SK-N-SH (cell line): Measurements from ENCODE around the gene BMPR1B. TPM values are rescaled to one million over a fixed set of nuclear protein-coding genes. Genes with fewer than 3 reads are reported as not detected.
A peak's percentile ranks its signal among the peaks of the same experiment; 100 is the strongest.

Source experiments
- CTCF ChIA-PET: fragments of 300-600, 350-600 bp; formaldehyde crosslinking; extraction: SDS; loops from one replicate; lab custom pipeline; 2021; lab: Yijun Ruan, JAX
- POLR2A ChIA-PET: fragments of 350-600 bp; sonication (Branson Sonifier 250); formaldehyde crosslinking; extraction: SDS; loops from one replicate; lab custom pipeline; 2020; ENCODE audit warnings: antibody characterized with exemption, inconsistent platforms; lab: Yijun Ruan, JAX
- DNase-seq: peaks from one replicate; pipeline ENCODE4 v3.0.0; 2012
- H2AFZ ChIP-seq: fragments of 200-600 bp; sonication (generic); 2 replicates; pipeline ENCODE4 v1.8.1; 2016; ENCODE audit warnings: antibody characterized with exemption, mild to moderate bottlenecking, low read depth
- H3F3A ChIP-seq: fragments of 200-600 bp; sonication (generic); replicated peaks from 2 replicates; pipeline ENCODE3; 2016; ENCODE audit warnings: antibody characterized with exemption, mild to moderate bottlenecking; ENCODE audit not compliant: insufficient read depth
- H3K27ac ChIP-seq, 2 experiments: fragments of 200-500 bp in 1 of 2; fragments of 200-600 bp in 1 of 2; sonication (Bioruptor generic) in 1 of 2; sonication (generic), shearing (Covaris generic) in 1 of 2; 2 replicates each; pipeline versions ENCODE4 v1.5.1 to v1.6.1; 2014 to 2016; ENCODE audit warnings: low read depth in 2 of 2, inconsistent platforms in 1 of 2, low read length in 1 of 2, mild to moderate bottlenecking in 1 of 2, mixed read lengths in 1 of 2
- H3K27me3 ChIP-seq: fragments of 200-600 bp; sonication (generic), shearing (Covaris generic); 2 replicates; pipeline ENCODE4 v1.6.1; 2016; ENCODE audit warnings: mixed run types; ENCODE audit not compliant: insufficient read depth
- H3K36me3 ChIP-seq, 2 experiments: fragments of 200-500 bp in 1 of 2; fragments of 200-600 bp in 1 of 2; sonication (Bioruptor generic) in 1 of 2; sonication (generic) in 1 of 2; replicated peaks in 1 of 2; 2 replicates each; pipeline versions ENCODE3 to v1.5.1; 2014 to 2016; ENCODE audit warnings: low read length in 1 of 2, mild to moderate bottlenecking in 1 of 2; ENCODE audit not compliant: insufficient read depth in 2 of 2, control insufficient read depth in 1 of 2
- H3K4me1 ChIP-seq, 2 experiments: fragments of 200-500 bp in 1 of 2; fragments of 200-600 bp in 1 of 2; sonication (Bioruptor generic) in 1 of 2; sonication (generic), shearing (Covaris generic) in 1 of 2; 2 replicates each; pipeline versions ENCODE4 v1.5.1 to v1.6.1; 2014 to 2016; ENCODE audit warnings: low read depth in 1 of 2, low read length in 1 of 2, mixed run types in 1 of 2; ENCODE audit not compliant: insufficient read depth in 2 of 2, control insufficient read depth in 1 of 2
- H3K4me2 ChIP-seq: fragments of 200-600 bp; sonication (generic), shearing (Covaris generic); 2 replicates; pipeline ENCODE4 v1.6.1; 2017; ENCODE audit warnings: mixed run types
- H3K4me3 ChIP-seq, 2 experiments: fragments of 200-500 bp in 1 of 2; fragments of 200-600 bp in 1 of 2; sonication (Bioruptor generic) in 1 of 2; sonication (generic), shearing (Covaris generic) in 1 of 2; 2 replicates each; pipeline versions ENCODE4 v1.5.1 to v1.8.1; 2014 to 2016; ENCODE audit warnings: low read depth in 2 of 2, inconsistent platforms in 1 of 2, low read length in 1 of 2, mild to moderate bottlenecking in 1 of 2, mixed read lengths in 1 of 2, moderate library complexity in 1 of 2
- H3K79me2 ChIP-seq: fragments of 200-600 bp; sonication (generic); 2 replicates; pipeline ENCODE4 v1.8.1; 2017; ENCODE audit warnings: mild to moderate bottlenecking; ENCODE audit not compliant: insufficient read depth
- H3K9ac ChIP-seq: fragments of 200-600 bp; sonication (generic); 2 replicates; pipeline ENCODE4 v1.6.1; 2017; ENCODE audit warnings: mixed run types
- H3K9me2 ChIP-seq: fragments of 200-600 bp; sonication (generic); 2 replicates; pipeline ENCODE4 v1.6.1; 2017; ENCODE audit warnings: mixed run types
- H3K9me3 ChIP-seq: fragments of 200-600 bp; sonication (generic); 2 replicates; pipeline ENCODE4 v1.6.1; 2017; ENCODE audit warnings: mixed run types, mild to moderate bottlenecking, moderate library complexity
- H4K20me1 ChIP-seq: fragments of 200-600 bp; sonication (generic); 2 replicates; pipeline ENCODE4 v1.6.1; 2017; ENCODE audit warnings: mild to moderate bottlenecking, mixed run types; ENCODE audit not compliant: insufficient read depth
- CTCF ChIP-seq: fragments of 200-600 bp; sonication (generic); IDR thresholded peaks from 2 replicates; pipeline ENCODE4 v1.6.1; 2017; ENCODE audit warnings: antibody characterized with exemption, mild to moderate bottlenecking, moderate library complexity
- ELF1 ChIP-seq: IDR thresholded peaks from 2 replicates; pipeline ENCODE4 v1.4.0; 2012
- EP300 ChIP-seq, 2 experiments: IDR thresholded peaks; 2 replicates each; pipeline versions ENCODE4 v1.4.0 to v1.6.1; 2012; ENCODE audit warnings: borderline replicate concordance in 1 of 2, low read depth in 1 of 2, low read length in 1 of 2
- EZH2phosphoT487 ChIP-seq: fragments of 200-600 bp; sonication (generic); IDR thresholded peaks from 2 replicates; pipeline ENCODE4 v1.6.1; 2017; ENCODE audit warnings: low read depth, mixed run types, mild to moderate bottlenecking, antibody characterized with exemption, moderate library complexity, borderline replicate concordance
- FOSL2 ChIP-seq: IDR thresholded peaks from 2 replicates; pipeline ENCODE4 v1.4.0; 2012; ENCODE audit warnings: low read depth, mild to moderate bottlenecking, moderate library complexity, borderline replicate concordance
- FOXM1 ChIP-seq: IDR thresholded peaks from 2 replicates; pipeline ENCODE4 v1.4.0; 2012; ENCODE audit warnings: low read depth, mild to moderate bottlenecking
- MAX ChIP-seq: IDR thresholded peaks from 2 replicates; pipeline ENCODE4 v1.4.0; 2012; ENCODE audit warnings: low read depth
- MEF2A ChIP-seq: IDR thresholded peaks from 2 replicates; pipeline ENCODE4 v1.4.0; 2012; ENCODE audit warnings: low read depth, borderline replicate concordance
- NFIC ChIP-seq: IDR thresholded peaks from 2 replicates; pipeline ENCODE4 v1.4.0; 2012; ENCODE audit warnings: borderline replicate concordance
- RAD21 ChIP-seq: IDR thresholded peaks from 2 replicates; pipeline ENCODE4 v1.6.1; 2012; ENCODE audit warnings: mild to moderate bottlenecking, low read length
- SMC3 ChIP-seq: IDR thresholded peaks from 2 replicates; pipeline ENCODE4 v1.6.1; 2012; ENCODE audit warnings: low read depth, low read length, improper control_type of control experiment
- TEAD4 ChIP-seq: IDR thresholded peaks from 2 replicates; pipeline ENCODE4 v1.4.0; 2012; ENCODE audit warnings: mild to moderate bottlenecking, borderline replicate concordance; ENCODE audit not compliant: insufficient read depth
- USF2 ChIP-seq: fragments of 150-350 bp; IDR thresholded peaks from 2 replicates; pipeline ENCODE4 v1.6.1; 2017; ENCODE audit warnings: antibody characterized with exemption, low read length, low read depth, borderline replicate concordance
- WGBS: methylation state at CpG from one replicate; pipeline ENCODE4 v1.1.6; 2017; ENCODE audit warnings: low lambda C conversion rate; 5-methylcytosine and 5-hydroxymethylcytosine counted together
- polyA plus RNA-seq, 3 experiments: library from polyadenylated mRNA; depleted of rRNA; stranded (reverse); fragments of >200 nt; gene quantifications; 2 replicates each; pipeline ENCODE4 v1.2.3, GENCODE V29; 2012

BMPR1B gene
- polyA plus RNA-seq, 1 of the 3 experiments (the other 2 are of a cell fraction), result 0.16 TPM

GRCh38 chr4:95198961-95199360 lies 441.2 kb downstream of the BMPR1B start:
- no peak for DNase-seq
- H3K4me1 ChIP-seq, result peaks cover 0 to 15% of the 10 kb centered on the region in 2 experiments; a peak in 2 of 4 replicates
- no peaks in the 10 kb centered on the region for H3K9me2 ChIP-seq
- H3K4me3 ChIP-seq, result no peak overlapping the region
- peaks cover 0 to 42% of the 10 kb centered on the region in 2 experiments for H3K36me3 ChIP-seq
- H3K9me3 ChIP-seq, result no peaks in the 10 kb centered on the region
- H3F3A ChIP-seq, result no peaks in the 10 kb centered on the region
- H2AFZ ChIP-seq, result no peak overlapping the region
- ChIA-PET CTCF (no interaction called here), POLR2A (interaction anchor here (0.6 kb wide), 1 partner anchor 9 kb away, joined by 3 read pairs; no protein-coding TSS in a partner anchor)
- no peaks in the 10 kb centered on the region for H3K27me3 ChIP-seq
- no peaks in the 10 kb centered on the region for H4K20me1 ChIP-seq
- H3K27ac ChIP-seq, result no peak overlapping the region
- no peaks in the 10 kb centered on the region for H3K79me2 ChIP-seq
- WGBS, result 98% methylated on average over 7 of the region's 7 CpGs
- TF ChIP-seq MAX (no peak), ELF1 (no peak), SMC3 (no peak), USF2 (no peak), EZH2phosphoT487 (no peak), NFIC (no peak), FOXM1 (no peak), FOSL2 (no peak)
- no peak overlapping the region for H3K4me2 ChIP-seq
- H3K9ac ChIP-seq, result no peak overlapping the region

- ChIA-PET CTCF (interaction anchor here (0.6 to 2.4 kb wide), 10 partner anchors 10 to 583 kb away, joined by 3 to 10 read pairs (median 3); no protein-coding TSS in a partner anchor), POLR2A (no interaction called here)
- no peak overlapping the region; a peak in 1 of 4 replicates for H3K27ac ChIP-seq
- H3F3A ChIP-seq, result no peaks in the 10 kb centered on the region
- H3K9ac ChIP-seq, result no peak overlapping the region
- H3K4me1 ChIP-seq, result no peaks in the 10 kb centered on the region; a peak in 1 of 4 replicates
- no peak for DNase-seq
- no peaks in the 10 kb centered on the region for H4K20me1 ChIP-seq
- no peaks in the 10 kb centered on the region for H3K9me3 ChIP-seq
- no peaks in the 10 kb centered on the region for H3K27me3 ChIP-seq
- TF ChIP-seq EP300 (IDR thresholded peaks at IDR 0.05; ENCODE audit: borderline replicate concordance in 1 of 2, low read depth in 1 of 2, low read length in 1 of 2) (no peak), MEF2A (no peak)
- H3K79me2 ChIP-seq, result no peaks in the 10 kb centered on the region
- WGBS, result 86% methylated on average over 8 of the region's 8 CpGs
- no peaks in the 10 kb centered on the region for H3K9me2 ChIP-seq
- no peak overlapping the region for H2AFZ ChIP-seq
- H3K4me3 ChIP-seq, result no peak overlapping the region
- no peak overlapping the region for H3K4me2 ChIP-seq
- H3K36me3 ChIP-seq, result peaks cover 0 to 66% of the 10 kb centered on the region in 2 experiments
Measured at GRCh38 chr4:95204267-95204844, 446.6 kb downstream of the BMPR1B start.

- TF ChIP-seq CTCF, result peak; percentile 33; the same call in 1 of the 2 replicates
- no peak for TF ChIP-seq TEAD4
- TF ChIP-seq RAD21, result peak; percentile 52
- ChIA-PET POLR2A (no interaction called here), CTCF (interaction anchor here (0.6 to 2.4 kb wide), 10 partner anchors 9 to 584 kb away, joined by 3 to 10 read pairs (median 3); no protein-coding TSS in a partner anchor)
- Histone ChIP-seq H3F3A (no peaks in the 10 kb centered on the region), H4K20me1 (no peaks in the 10 kb centered on the region), H3K4me1 (no peaks in the 10 kb centered on the region; a peak in 1 of 4 replicates), H3K27ac (no peak overlapping the region; a peak in 1 of 4 replicates), H3K79me2 (no peaks in the 10 kb centered on the region), H3K9me3 (no peaks in the 10 kb centered on the region), H3K4me2 (no peak overlapping the region), H3K4me3 (no peak overlapping the region), H2AFZ (no peak overlapping the region), H3K27me3 (no peaks in the 10 kb centered on the region), H3K9me2 (no peaks in the 10 kb centered on the region), H3K36me3 (peaks cover 0 to 70% of the 10 kb centered on the region in 2 experiments), H3K9ac (no peak overlapping the region)
- no peak for DNase-seq
- WGBS, result 52% methylated on average over 5 of the region's 5 CpGs
Measured at GRCh38 chr4:95204873-95205272, 447.1 kb downstream of the BMPR1B start.
